Measurements from ENCODE around the gene NUDT2. TPM values are rescaled to one million over a fixed set of nuclear protein-coding genes. Genes with fewer than 3 reads are reported as not detected.
A peak's percentile ranks its signal among the peaks of the same experiment; 100 is the strongest.
"Not testable (repeated sequence)": the region's sequence is repeated elsewhere in the genome, so short reads cannot be mapped to it uniquely, and the experiment has no call there.

Gene NUDT2
- total RNA-seq, 1 donor from 2014 or later, result 18.7 TPM

- no peak for DNase-seq (ENCODE audit: low spot score)
These were observed 5.5 kb downstream of the NUDT2 start for GRCh38 chr9:34334916-34335315.

GRCh38 chr9:34335376-34335775 is 6.0 kb downstream of the NUDT2 start:
- DNase-seq (ENCODE audit: low spot score), result no peak

GRCh38 chr9:34337403-34337802 is 8.0 kb downstream of the NUDT2 start:
- no peak for DNase-seq (ENCODE audit: low spot score)

- DNase-seq (ENCODE audit: low spot score), result not testable (repeated sequence)
These were observed 8.7 kb downstream of the NUDT2 start for GRCh38 chr9:34338079-34338478.

- DNase-seq (ENCODE audit: low spot score), result no peak
These were observed 9.5 kb downstream of the NUDT2 start for GRCh38 chr9:34338665-34339385.

- no peak for DNase-seq (ENCODE audit: low spot score)
These were observed 12.4 kb downstream of the NUDT2 start for GRCh38 chr9:34341659-34342295.

GRCh38 chr9:34343090-34343489 is 13.7 kb downstream of the NUDT2 start:
- DNase-seq (ENCODE audit: low spot score), result peak; percentile 61

- DNase-seq (ENCODE audit: low spot score), result no peak
These were observed 14.2 kb downstream of the NUDT2 start for GRCh38 chr9:34343605-34344004.

GRCh38 chr9:34346873-34347799 is 17.8 kb downstream of the NUDT2 start:
- no peak for DNase-seq (ENCODE audit: low spot score)

GRCh38 chr9:34347800-34348158 is 18.4 kb downstream of the NUDT2 start:
- no peak for DNase-seq (ENCODE audit: low spot score)

- DNase-seq (ENCODE audit: low spot score), result no peak
These were observed 20.0 kb downstream of the NUDT2 start for GRCh38 chr9:34349324-34349723.

GRCh38 chr9:34352122-34352652 is 22.8 kb downstream of the NUDT2 start:
- not testable (repeated sequence) for DNase-seq (ENCODE audit: low spot score)

- DNase-seq (ENCODE audit: low spot score), result not testable (repeated sequence)
These were observed 23.6 kb downstream of the NUDT2 start for GRCh38 chr9:34352957-34353356.

GRCh38 chr9:34362614-34363214 is 33.3 kb downstream of the NUDT2 start:
- DNase-seq (ENCODE audit: low spot score), result no peak

GRCh38 chr9:34363619-34364351 is 34.4 kb downstream of the NUDT2 start:
- DNase-seq (ENCODE audit: low spot score), result no peak

GRCh38 chr9:34365282-34365681 is 35.9 kb downstream of the NUDT2 start:
- DNase-seq (ENCODE audit: low spot score), result no peak

GRCh38 chr9:34366365-34366764 is 37.0 kb downstream of the NUDT2 start:
- DNase-seq (ENCODE audit: low spot score), result no peak

GRCh38 chr9:34367751-34368410 is 38.5 kb downstream of the NUDT2 start:
- not testable (repeated sequence) for DNase-seq (ENCODE audit: low spot score)

- DNase-seq (ENCODE audit: low spot score), result not testable (repeated sequence)
These were observed 39.4 kb downstream of the NUDT2 start for GRCh38 chr9:34368796-34369195.

- no peak for DNase-seq (ENCODE audit: low spot score)
These were observed 40.3 kb downstream of the NUDT2 start for GRCh38 chr9:34369636-34370035.
